HCT116 (cell line): ENCODE measurements around the gene TCF7L1. TPM values are rescaled to one million over a fixed set of nuclear protein-coding genes. Genes with fewer than 3 reads are reported as not detected.

Experiments
- ATAC-seq: fragments of 200-7000 bp; cut with Tn5 transposase; 2 replicates; pipeline ENCODE4 v1.9.1; 2020; ENCODE audit warnings: mild to moderate bottlenecking, moderate library complexity
- BruUV-seq: library from RNA; stranded (reverse); fragments of 400-500 nt; replicated peaks from 2 replicates; lab custom pipeline; 2021; lab: Mats Ljungman, UMichigan
- CTCF ChIA-PET: fragments of 300-600 bp; sonication (Branson Sonifier 250); formaldehyde crosslinking; loops from one replicate; lab custom pipeline; 2021; ENCODE audit warnings: antibody characterized with exemption; lab: Charles Lee
- POLR2A ChIA-PET: fragments of 300-600, 350-600 bp; sonication (Branson Sonifier 250); formaldehyde crosslinking; loops from one replicate; lab custom pipeline; 2021; ENCODE audit warnings: antibody characterized with exemption; lab: Charles Lee
- RAD21 ChIA-PET, 2 experiments: fragments of 300-600 bp; sonication (Branson Sonifier 250); formaldehyde crosslinking; loops; one replicate each; lab custom pipeline; 2023; ENCODE audit warnings: low total read pairs in 2 of 2; ENCODE audit not compliant: uncharacterized antibody in 2 of 2, unreplicated experiment in 2 of 2, low non-redundant PET in 1 of 2; lab: Charles Lee
- DNase-seq: peaks from one replicate; pipeline ENCODE4 v3.0.0-alpha.2; 2010; ENCODE audit warnings: low read depth, low spot score
- H2AFZ ChIP-seq: fragments of 200-600 bp; shearing (Covaris generic), sonication (generic); 2 replicates; pipeline ENCODE4 v1.6.1; 2017; ENCODE audit warnings: low read depth, mixed run types, mixed read lengths, antibody characterized with exemption, low read length; ENCODE audit not compliant: poor library complexity, severe bottlenecking
- H3K27ac ChIP-seq: 2 replicates; pipeline ENCODE4 v1.5.1; 2012; ENCODE audit warnings: low read depth, low read length
- H3K27me3 ChIP-seq: fragments of 200-600 bp; sonication (generic); 2 replicates; pipeline ENCODE4 v1.6.1; 2016; ENCODE audit warnings: mixed run types, low read length, mixed read lengths; ENCODE audit not compliant: insufficient read depth
- H3K36me3 ChIP-seq, 2 experiments: fragments of 200-500 bp in 1 of 2; fragments of 200-600 bp in 1 of 2; sonication (Bioruptor generic) in 1 of 2; sonication (generic) in 1 of 2; 2 replicates each; pipeline versions ENCODE4 v1.5.1 to v1.6.1; 2014 to 2016; ENCODE audit warnings: low read length in 2 of 2, inconsistent platforms in 1 of 2, mixed read lengths in 1 of 2, mixed run types in 1 of 2; ENCODE audit not compliant: insufficient read depth in 2 of 2, control insufficient read depth in 1 of 2
- H3K4me1 ChIP-seq, 2 experiments: fragments of 200-600 bp in 1 of 2; sonication (generic) in 1 of 2; 2 replicates each; pipeline versions ENCODE4 v1.5.1 to v1.6.1; 2012 to 2017; ENCODE audit warnings: low read length in 2 of 2, inconsistent platforms in 1 of 2, mild to moderate bottlenecking in 1 of 2, mixed read lengths in 1 of 2, mixed run types in 1 of 2, moderate library complexity in 1 of 2; ENCODE audit not compliant: insufficient read depth in 2 of 2, control insufficient read depth in 1 of 2
- H3K4me2 ChIP-seq: fragments of 200-600 bp; sonication (generic); 2 replicates; pipeline ENCODE4 v1.6.1; 2017; ENCODE audit warnings: mixed run types, low read length, mixed read lengths
- H3K4me3 ChIP-seq, 2 experiments: fragments of 200-600 bp in 1 of 2; sonication (generic) in 1 of 2; replicated peaks in 1 of 2; 2 replicates each; pipeline ENCODE4 v1.5.1; 2011 to 2016; ENCODE audit warnings: low read length in 2 of 2, control low read depth in 1 of 2, low read depth in 1 of 2, mild to moderate bottlenecking in 1 of 2, mixed read lengths in 1 of 2, mixed run types in 1 of 2
- H3K79me2 ChIP-seq: fragments of 200-600 bp; sonication (generic); 2 replicates; pipeline ENCODE4 v1.6.1; 2017; ENCODE audit warnings: mild to moderate bottlenecking, mixed run types, low read length, moderate library complexity, mixed read lengths; ENCODE audit not compliant: insufficient read depth
- H3K9ac ChIP-seq: fragments of 200-600 bp; sonication (generic); 2 replicates; pipeline ENCODE4 v1.6.1; 2016; ENCODE audit warnings: low read length, mixed read lengths
- H3K9me2 ChIP-seq: fragments of 200-600 bp; sonication (generic), shearing (Covaris generic); 2 replicates; pipeline ENCODE4 v1.6.1; 2017; ENCODE audit warnings: mixed run types, mild to moderate bottlenecking, moderate library complexity; ENCODE audit not compliant: insufficient read depth
- H3K9me3 ChIP-seq, 2 experiments: fragments of 200-500 bp in 1 of 2; fragments of 200-600 bp in 1 of 2; sonication (Bioruptor generic) in 1 of 2; sonication (generic) in 1 of 2; 2 replicates each; pipeline ENCODE4 v1.6.1; 2014 to 2017; ENCODE audit warnings: low read length in 2 of 2, mixed read lengths in 2 of 2, inconsistent platforms in 1 of 2, low read depth in 1 of 2, mild to moderate bottlenecking in 1 of 2, mixed run types in 1 of 2, moderate library complexity in 1 of 2; ENCODE audit not compliant: control insufficient read depth in 1 of 2, insufficient read depth in 1 of 2
- H4K20me1 ChIP-seq: fragments of 200-600 bp; sonication (generic), shearing (Covaris generic); 2 replicates; pipeline ENCODE4 v1.6.1; 2017; ENCODE audit warnings: mixed run types, mild to moderate bottlenecking, moderate library complexity; ENCODE audit not compliant: insufficient read depth
- CBX3 ChIP-seq: IDR thresholded peaks from 2 replicates; pipeline ENCODE4 v1.6.1; 2012; ENCODE audit warnings: low read depth
- CEBPB ChIP-seq: IDR thresholded peaks from 2 replicates; pipeline ENCODE4 v1.6.1; 2012; ENCODE audit warnings: low read depth
- EGR1 ChIP-seq: IDR thresholded peaks from 2 replicates; pipeline ENCODE4 v1.6.1; 2012; ENCODE audit warnings: low read depth
- ELF1 ChIP-seq: IDR thresholded peaks from 2 replicates; pipeline ENCODE4 v1.6.1; 2012; ENCODE audit warnings: low read depth, borderline replicate concordance
- FOSL1 ChIP-seq: IDR thresholded peaks from 2 replicates; pipeline ENCODE4 v1.6.1; 2012; ENCODE audit warnings: low read depth
- JUND ChIP-seq: IDR thresholded peaks from 2 replicates; pipeline ENCODE4 v1.6.1; 2012
- MAX ChIP-seq: IDR thresholded peaks from 2 replicates; pipeline ENCODE4 v1.6.1; 2012
- POLR2A ChIP-seq: IDR thresholded peaks from 2 replicates; pipeline ENCODE4 v1.7.0; 2011; ENCODE audit warnings: borderline replicate concordance; ENCODE audit not compliant: insufficient read depth, insufficient read length; ENCODE audit errors: extremely low read depth
- POLR2AphosphoS5 ChIP-seq: IDR thresholded peaks from 2 replicates; pipeline ENCODE4 v1.6.1; 2011; ENCODE audit warnings: mild to moderate bottlenecking, low read depth, low read length, moderate library complexity
- SIN3A ChIP-seq: IDR thresholded peaks from 2 replicates; pipeline ENCODE4 v1.6.1; 2012; ENCODE audit warnings: low read depth
- SRF ChIP-seq: IDR thresholded peaks from 2 replicates; pipeline ENCODE4 v1.6.1; 2012; ENCODE audit warnings: low read depth
- YY1 ChIP-seq: IDR thresholded peaks from 2 replicates; pipeline ENCODE4 v1.6.1; 2011; ENCODE audit warnings: low read length, low read depth, moderate library complexity, mild to moderate bottlenecking; ENCODE audit not compliant: insufficient replicate concordance; ENCODE audit errors: extremely low read depth
- ZBTB33 ChIP-seq: IDR thresholded peaks from 2 replicates; pipeline ENCODE4 v1.6.1; 2011; ENCODE audit warnings: mild to moderate bottlenecking, low read length, moderate library complexity; ENCODE audit not compliant: insufficient replicate concordance; ENCODE audit errors: extremely low read depth
- intact Hi-C: fragments of 100-400 bp; cut with micrococcal nuclease; formaldehyde crosslinking; loops from 2 replicates; pipeline ENCODE4 v1.10.0; 2022
- total RNA-seq: library from RNA; stranded (reverse); gene quantifications from one replicate; pipeline ENCODE4 v1.2.1, GENCODE V29; 2021; ENCODE audit not compliant: unreplicated experiment
- TF ChIP-seq, protein P1 (sequence below): IDR thresholded peaks from 2 replicates; pipeline ENCODE4 v1.6.1; 2012

The TCF7L1 gene
- total RNA-seq, 1 experiment from 2014 or later, result 10.3 TPM

- Histone ChIP-seq H3K9ac (no peak overlapping the region), H3K27me3 (no peaks in the 10 kb centered on the region), H3K27ac (no peak overlapping the region), H3K4me2 (no peak overlapping the region), H3K36me3 (no peaks in the 10 kb centered on the region), H4K20me1 (no peaks in the 10 kb centered on the region), H3K4me1 (peaks cover 10 to 16% of the 10 kb centered on the region in 2 experiments; a peak in 3 of 4 replicates), H3K79me2 (no peaks in the 10 kb centered on the region), H2AFZ (no peak overlapping the region), H3K9me3 (no peaks in the 10 kb centered on the region), H3K9me2 (no peaks in the 10 kb centered on the region)
- intact Hi-C loops, result no loop called here
- RAD21 ChIA-PET, result no interaction called here
- no peak for ATAC-seq
- TF ChIP-seq, protein P1, sequence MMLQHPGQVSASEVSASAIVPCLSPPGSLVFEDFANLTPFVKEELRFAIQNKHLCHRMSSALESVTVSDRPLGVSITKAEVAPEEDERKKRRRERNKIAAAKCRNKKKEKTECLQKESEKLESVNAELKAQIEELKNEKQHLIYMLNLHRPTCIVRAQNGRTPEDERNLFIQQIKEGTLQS, result no peak
- TF ChIP-seq JUND (no peak), POLR2A (no peak), YY1 (no peak), EGR1 (no peak), SRF (no peak), POLR2AphosphoS5 (no peak), CEBPB (no peak), MAX (no peak), ZBTB33 (no peak), SIN3A (no peak), FOSL1 (no peak), CBX3 (no peak), ELF1 (no peak)
- TF ChIP-seq, all 23 proteins: peak for 0
- DNase-seq, result no peak
- no TSS peak for BruUV-seq
- POLR2A ChIA-PET, result no interaction called here
- no peak overlapping the region for H3K4me3 ChIP-seq
- CTCF ChIA-PET, result interaction anchor here (0.8 kb wide), 1 partner anchor 12 kb away, joined by 3 read pairs; no protein-coding TSS in a partner anchor
Measured at GRCh38 chr2:85254540-85255300, 121.5 kb downstream of the TCF7L1 start.
